GM12878 (cell line): Measurements from ENCODE around the gene COPE.

Source experiments
- EP300 ChIP-seq, 2 experiments: fragments of 150-350 bp in 1 of 2; IDR thresholded peaks; 2 replicates each; pipeline ENCODE4 v1.6.1; 2011 to 2012; ENCODE audit warnings: low read depth in 2 of 2, low read length in 2 of 2, borderline replicate concordance in 1 of 2, improper control_type of control experiment in 1 of 2, inconsistent platforms in 1 of 2; ENCODE audit not compliant: control insufficient read depth in 1 of 2
- EZH2 ChIP-seq: IDR thresholded peaks from 2 replicates; pipeline ENCODE4 v1.6.1; 2012; ENCODE audit warnings: low read depth, mild to moderate bottlenecking, control low read depth, inconsistent platforms, low read length, borderline replicate concordance; ENCODE audit not compliant: control insufficient read depth
- FOXM1 ChIP-seq: IDR thresholded peaks from 2 replicates; pipeline ENCODE4 v1.6.1; 2012; ENCODE audit warnings: low read depth, mild to moderate bottlenecking, inconsistent platforms, low read length, moderate library complexity
- GABPA ChIP-seq: IDR thresholded peaks from 2 replicates; pipeline ENCODE4 v1.6.1; 2014; ENCODE audit warnings: antibody characterized with exemption, low read depth, mild to moderate bottlenecking, inconsistent platforms
- MAX ChIP-seq: IDR thresholded peaks from 2 replicates; pipeline ENCODE4 v1.6.1; 2012; ENCODE audit warnings: low read depth, low read length, improper control_type of control experiment
- NFXL1 ChIP-seq: fragments of 450-650 bp; IDR thresholded peaks from 2 replicates; pipeline ENCODE4 v1.6.1; 2017; ENCODE audit warnings: antibody characterized with exemption, mild to moderate bottlenecking, borderline replicate concordance
- POLR2A ChIP-seq: IDR thresholded peaks from 2 replicates; pipeline ENCODE4 v1.6.1; 2011; ENCODE audit warnings: low read depth, mild to moderate bottlenecking, low read length
- RELA ChIP-seq: fragments of 450-650 bp; IDR thresholded peaks from 2 replicates; pipeline ENCODE4 v1.8.0; 2014; ENCODE audit warnings: borderline replicate concordance; ENCODE audit not compliant: partially characterized antibody
- SREBF2 ChIP-seq: IDR thresholded peaks from 2 replicates; pipeline ENCODE4 v1.6.1; 2012; ENCODE audit warnings: mild to moderate bottlenecking, low read length
- SRF ChIP-seq, 2 experiments: IDR thresholded peaks; 2 replicates each; pipeline ENCODE4 v1.6.1; 2011; ENCODE audit warnings: low read depth in 2 of 2, low read length in 2 of 2, mild to moderate bottlenecking in 1 of 2, moderate library complexity in 1 of 2
- TAF1 ChIP-seq: IDR thresholded peaks from 2 replicates; pipeline ENCODE4 v1.6.1; 2011; ENCODE audit warnings: mild to moderate bottlenecking, low read depth, low read length, borderline replicate concordance
- TF ChIP-seq, protein P1 (sequence below), 3 experiments: IDR thresholded peaks in 2 of 3; conservative IDR thresholded peaks in 1 of 3; 2 replicates each; pipeline ENCODE4 v1.5.1; 2011; ENCODE audit warnings: low read depth in 3 of 3, low read length in 3 of 3, mild to moderate bottlenecking in 3 of 3, control low read depth in 2 of 3, moderate library complexity in 2 of 3, inconsistent platforms in 1 of 3, mixed read lengths in 1 of 3; ENCODE audit not compliant: control insufficient read depth in 2 of 3, insufficient read depth in 1 of 3; ENCODE audit errors: extremely low read depth in 1 of 3
- TF ChIP-seq, protein P2 (sequence below): IDR thresholded peaks from 2 replicates; pipeline ENCODE4 v1.6.1; 2011; ENCODE audit warnings: borderline replicate concordance, low read depth, mild to moderate bottlenecking, moderate library complexity, mixed read lengths, low read length; ENCODE audit not compliant: insufficient read depth; ENCODE audit errors: extremely low read length

DNA sequence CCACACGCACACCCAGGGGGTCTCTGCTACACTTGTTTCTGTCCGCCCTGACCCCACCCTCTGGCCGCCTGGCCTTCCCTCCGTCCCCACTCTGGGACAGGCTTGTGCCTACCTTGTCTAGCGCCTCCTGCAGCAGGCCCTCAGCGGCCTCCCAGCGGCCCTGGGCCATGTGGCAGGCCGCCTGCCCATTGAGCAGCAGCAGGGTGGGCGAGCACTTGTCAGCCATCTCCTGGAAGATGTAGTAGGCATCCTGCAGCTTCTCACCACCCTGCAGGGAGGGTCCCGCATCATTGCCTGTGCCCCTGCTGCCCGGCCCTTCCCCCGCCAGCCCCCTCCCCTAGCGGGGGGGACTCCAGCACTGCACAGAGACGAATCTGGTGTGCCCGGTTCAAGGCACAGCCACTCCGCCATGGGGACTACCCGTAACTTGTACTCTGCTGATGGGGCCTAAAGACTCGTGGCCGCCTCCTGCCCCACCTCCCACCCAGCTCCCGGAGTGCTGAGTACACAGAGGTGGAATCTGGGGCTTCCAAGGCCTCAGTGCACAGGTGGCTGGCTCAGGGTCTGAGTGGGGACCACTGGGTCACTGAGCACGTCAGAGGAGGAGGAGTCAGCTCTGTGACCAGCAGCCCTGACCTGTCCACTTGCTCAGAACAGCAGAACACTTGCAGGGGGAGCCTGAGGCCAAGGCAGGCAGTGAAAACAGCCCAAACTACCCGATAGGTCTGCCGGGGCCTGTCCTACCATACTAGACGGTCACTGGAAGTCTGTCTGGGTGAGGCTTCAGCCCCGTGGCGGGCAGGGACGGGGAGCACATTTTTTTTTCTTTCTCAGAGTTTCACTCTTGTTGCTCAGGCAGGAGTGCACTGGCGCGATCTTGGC is 15.8 kb downstream of the COPE start:
- no peak for TF ChIP-seq SREBF2
- no peak for TF ChIP-seq EZH2
- peak; percentile 38; the same call in 1 of the 2 replicates for TF ChIP-seq POLR2A
- TF ChIP-seq, protein P1, sequence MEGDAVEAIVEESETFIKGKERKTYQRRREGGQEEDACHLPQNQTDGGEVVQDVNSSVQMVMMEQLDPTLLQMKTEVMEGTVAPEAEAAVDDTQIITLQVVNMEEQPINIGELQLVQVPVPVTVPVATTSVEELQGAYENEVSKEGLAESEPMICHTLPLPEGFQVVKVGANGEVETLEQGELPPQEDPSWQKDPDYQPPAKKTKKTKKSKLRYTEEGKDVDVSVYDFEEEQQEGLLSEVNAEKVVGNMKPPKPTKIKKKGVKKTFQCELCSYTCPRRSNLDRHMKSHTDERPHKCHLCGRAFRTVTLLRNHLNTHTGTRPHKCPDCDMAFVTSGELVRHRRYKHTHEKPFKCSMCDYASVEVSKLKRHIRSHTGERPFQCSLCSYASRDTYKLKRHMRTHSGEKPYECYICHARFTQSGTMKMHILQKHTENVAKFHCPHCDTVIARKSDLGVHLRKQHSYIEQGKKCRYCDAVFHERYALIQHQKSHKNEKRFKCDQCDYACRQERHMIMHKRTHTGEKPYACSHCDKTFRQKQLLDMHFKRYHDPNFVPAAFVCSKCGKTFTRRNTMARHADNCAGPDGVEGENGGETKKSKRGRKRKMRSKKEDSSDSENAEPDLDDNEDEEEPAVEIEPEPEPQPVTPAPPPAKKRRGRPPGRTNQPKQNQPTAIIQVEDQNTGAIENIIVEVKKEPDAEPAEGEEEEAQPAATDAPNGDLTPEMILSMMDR (IDR thresholded peaks at IDR 0.05 in 2 of 3, conservative IDR thresholded peaks at IDR 0.05 in 1 of 3; ENCODE audit: control insufficient read depth in 2 of 3, extremely low read depth in 1 of 3, insufficient read depth in 1 of 3, low read depth in 3 of 3, low read length in 3 of 3), result no peak
- no peak for TF ChIP-seq FOXM1
- TF ChIP-seq TAF1, result no peak
- no peak for TF ChIP-seq MAX
- TF ChIP-seq, protein P2, sequence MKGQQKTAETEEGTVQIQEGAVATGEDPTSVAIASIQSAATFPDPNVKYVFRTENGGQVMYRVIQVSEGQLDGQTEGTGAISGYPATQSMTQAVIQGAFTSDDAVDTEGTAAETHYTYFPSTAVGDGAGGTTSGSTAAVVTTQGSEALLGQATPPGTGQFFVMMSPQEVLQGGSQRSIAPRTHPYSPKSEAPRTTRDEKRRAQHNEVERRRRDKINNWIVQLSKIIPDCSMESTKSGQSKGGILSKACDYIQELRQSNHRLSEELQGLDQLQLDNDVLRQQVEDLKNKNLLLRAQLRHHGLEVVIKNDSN, result no peak
- TF ChIP-seq RELA, result no peak
- TF ChIP-seq SRF (IDR thresholded peaks at IDR 0.05; ENCODE audit: low read depth in 2 of 2, low read length in 2 of 2), result no peak
- TF ChIP-seq NFXL1, result no peak
- no peak for TF ChIP-seq GABPA
- TF ChIP-seq EP300 (IDR thresholded peaks at IDR 0.05; ENCODE audit: borderline replicate concordance in 1 of 2, control insufficient read depth in 1 of 2, low read depth in 2 of 2, low read length in 2 of 2), result no peak
